ENCODE measurements around the gene SLC7A6.
A peak's percentile ranks its signal among the peaks of the same experiment; 100 is the strongest.
"Not testable (repeated sequence)": the region's sequence is repeated elsewhere in the genome, so short reads cannot be mapped to it uniquely, and the experiment has no call there.

The SLC7A6 gene

DNA sequence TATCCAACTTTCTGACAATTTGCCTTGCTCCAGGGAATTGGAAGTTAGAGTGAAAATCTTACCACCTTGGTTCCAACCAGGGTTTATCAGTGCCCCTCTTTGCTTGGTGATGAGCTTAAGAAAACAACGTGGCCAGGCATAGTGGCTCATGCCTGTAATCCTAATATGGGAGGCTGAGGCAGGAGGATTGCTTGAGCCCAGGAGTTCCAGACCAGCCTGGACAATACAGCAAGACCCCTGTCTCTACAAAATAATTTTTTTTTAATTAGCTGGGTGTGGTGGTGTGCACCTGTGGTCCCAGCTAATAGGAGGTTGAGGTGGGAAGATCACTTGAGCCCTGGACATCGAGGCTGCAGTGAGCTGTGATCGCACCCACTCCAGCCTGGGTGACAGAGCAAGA lies 21.4 kb downstream of the SLC7A6 start:
- no peak for DNase-seq

DNA sequence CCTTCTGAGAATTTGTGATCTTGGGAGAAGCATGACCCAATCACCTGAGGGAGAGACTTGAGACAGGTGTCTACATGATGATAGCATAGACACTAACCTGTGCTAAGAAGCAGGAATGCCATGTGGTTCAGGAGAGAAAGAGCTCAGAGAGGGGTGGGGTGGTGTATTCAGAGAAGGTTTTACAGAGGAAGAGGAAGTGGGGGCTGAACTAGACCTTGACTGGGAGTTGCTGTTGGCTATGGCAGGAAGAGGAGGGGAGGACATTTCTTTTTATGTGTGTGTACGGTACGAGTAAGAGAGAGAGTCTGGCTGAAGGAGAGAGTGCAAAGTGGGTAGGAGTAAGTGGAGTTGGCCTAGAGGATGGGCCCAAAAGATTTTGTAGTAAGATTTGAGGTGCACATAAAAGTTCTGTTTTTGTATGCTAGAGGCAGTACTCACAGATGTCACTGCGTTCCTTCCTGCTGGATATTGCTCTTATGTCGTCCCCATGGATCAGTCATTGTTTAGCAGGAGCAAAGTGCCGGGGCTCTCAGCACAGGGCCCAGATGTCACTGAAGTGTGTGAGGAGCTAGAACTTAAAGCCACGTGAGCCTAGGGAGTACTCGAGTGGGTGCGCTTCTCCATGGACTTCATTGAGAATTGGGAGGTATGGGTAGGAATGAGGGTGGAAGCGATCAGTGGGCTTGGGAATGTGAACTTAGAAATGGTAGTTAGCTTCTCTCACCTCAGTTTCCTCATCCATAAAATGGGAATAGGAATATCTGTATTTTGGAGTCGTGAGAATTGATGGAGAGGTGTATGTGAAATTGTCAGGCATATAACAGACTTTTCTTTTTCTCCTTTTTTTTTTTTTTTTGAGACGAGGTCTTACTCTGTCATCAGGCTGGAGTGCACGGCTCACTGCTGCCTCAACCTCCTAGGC lies 22.1 kb downstream of the SLC7A6 start:
- DNase-seq: no peak

DNA sequence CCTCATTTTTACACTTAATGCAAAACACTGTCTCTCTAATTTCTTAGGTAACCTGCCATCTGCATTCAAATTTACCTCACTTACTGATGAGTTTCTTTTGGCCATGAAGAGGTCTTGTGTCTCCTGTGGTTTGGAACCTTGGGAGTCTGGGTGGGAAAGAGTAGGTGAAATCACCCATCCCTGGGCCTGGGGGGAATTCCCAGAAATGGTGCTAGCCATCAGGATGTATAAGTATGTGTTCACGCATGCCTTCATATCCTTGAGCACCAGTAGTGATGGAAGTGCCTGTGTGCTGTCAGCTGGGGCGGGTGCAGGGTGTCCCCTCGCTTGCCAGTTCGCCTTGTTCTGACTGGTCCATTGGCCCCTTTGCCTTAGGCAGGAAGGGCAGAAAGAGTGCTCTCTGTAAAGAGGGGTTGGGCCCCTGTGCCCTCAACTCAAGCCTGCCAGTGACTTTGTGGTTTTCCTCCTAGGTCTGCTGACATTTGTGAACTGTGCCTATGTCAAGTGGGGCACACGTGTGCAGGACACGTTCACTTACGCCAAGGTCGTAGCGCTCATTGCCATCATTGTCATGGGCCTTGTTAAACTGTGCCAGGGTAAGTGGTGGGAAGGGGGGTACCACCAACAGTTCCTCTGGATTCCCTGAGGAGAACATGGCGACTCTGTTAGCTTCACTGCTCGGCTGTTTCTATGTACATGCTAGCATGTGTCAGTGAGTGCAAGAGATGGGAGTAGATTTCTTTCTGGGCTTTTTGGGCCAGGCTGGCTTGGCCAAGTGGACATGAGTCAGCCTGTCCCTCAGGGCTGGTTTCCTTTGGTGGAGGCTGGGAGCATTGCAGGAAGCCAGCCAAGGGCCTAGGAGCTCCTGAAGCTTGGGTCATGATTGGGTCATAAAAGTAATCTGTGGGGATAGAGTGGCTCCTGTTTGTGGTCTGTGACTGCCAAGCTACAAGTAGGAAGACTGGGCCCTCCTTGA lies 23.2 kb downstream of the SLC7A6 start:
- no peak for DNase-seq

DNA sequence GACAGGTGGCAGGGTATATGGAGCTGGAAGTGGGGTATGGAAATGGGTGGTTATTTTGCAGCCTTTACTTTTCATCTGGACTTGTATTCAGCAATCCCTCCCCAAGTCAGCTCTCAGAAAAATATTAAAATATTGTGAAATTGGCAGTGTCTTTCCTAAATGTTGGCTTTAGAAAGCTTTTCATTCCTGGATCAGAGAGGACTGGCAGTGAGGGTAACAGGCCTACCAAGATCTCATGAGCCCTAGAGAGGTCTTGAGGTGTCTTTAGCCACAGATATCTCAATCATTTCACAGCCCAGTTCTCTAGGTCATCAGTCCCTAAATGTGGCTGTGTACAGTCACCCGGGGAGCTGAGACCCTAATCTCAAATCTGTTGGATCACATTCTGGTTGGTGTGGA lies 23.9 kb downstream of the SLC7A6 start:
- no peak for DNase-seq

DNA sequence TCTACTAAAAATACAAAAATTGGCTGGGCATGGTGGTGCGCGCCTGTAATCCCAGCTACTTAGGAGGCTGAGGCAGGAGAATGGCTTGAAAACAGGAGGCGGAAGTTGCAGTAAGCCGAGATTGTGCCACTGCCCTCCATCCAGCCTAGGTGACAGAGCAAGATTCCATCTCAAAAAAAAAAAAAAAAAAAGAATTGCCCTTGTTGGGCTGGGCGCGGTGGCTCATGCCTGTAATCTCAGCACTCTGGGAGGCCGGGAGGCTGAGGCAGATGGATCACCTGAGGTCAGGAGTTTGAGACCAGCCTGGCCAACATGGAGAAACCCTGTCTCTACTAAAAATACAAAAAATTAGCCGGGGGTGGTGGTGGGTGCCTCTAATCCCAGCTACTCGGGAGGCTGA lies 24.5 kb downstream of the SLC7A6 start:
- not testable (repeated sequence) for DNase-seq

DNA sequence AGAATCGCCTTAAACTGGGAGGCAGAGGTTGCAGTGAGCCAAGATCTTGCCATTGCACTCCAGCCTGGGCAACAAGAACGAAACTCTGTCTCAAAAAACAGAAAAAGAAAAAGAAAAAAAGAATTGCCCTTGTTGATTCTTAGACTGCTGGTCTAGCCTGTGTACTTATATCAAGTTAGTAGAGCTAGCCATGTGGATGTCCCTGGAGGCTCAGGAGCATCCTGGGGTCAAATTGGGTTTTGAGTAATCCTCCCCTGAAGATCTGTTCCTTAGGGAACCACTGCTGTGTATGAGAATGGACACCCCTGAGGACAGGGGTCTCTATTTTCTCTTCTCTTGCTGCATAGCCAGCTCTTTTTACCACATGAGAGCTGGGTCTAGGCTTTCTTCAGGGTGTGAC lies 24.9 kb downstream of the SLC7A6 start:
- no peak for DNase-seq

DNA sequence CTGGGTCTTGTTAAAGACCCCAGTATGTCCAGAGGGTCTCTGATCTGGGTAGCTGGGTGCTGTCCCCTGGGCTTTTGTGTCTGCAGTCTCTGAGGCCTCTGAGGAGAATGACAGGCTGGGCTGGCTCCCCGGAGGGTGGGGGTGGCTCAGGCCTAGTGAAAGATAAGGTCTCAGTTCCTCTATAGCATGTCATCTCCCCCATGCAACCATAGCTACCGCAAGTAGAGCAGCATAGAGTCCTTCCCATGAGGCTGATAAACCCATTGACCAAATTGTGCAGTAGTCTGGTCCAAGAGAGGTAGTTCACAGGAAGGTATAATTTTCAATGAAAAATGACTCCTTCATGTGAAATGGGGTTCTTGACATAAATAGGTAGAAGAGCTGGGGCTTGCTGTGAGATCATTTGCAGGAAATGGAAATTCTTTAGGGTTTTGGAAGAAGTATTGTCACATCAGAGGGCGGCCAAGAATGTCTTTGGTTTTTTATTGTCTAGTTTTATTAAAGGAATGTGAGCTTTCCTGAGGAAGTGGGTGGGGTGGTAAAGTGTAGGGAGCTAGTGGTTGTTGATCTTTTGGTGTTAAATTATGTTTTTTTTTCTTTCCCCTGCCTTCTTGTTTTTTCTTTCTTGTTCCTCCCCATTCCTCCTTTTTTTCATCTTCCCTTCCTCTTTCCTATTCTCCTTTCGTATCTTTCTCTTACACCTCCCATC lies 25.4 kb downstream of the SLC7A6 start:
- DNase-seq: peak; percentile 84

DNA sequence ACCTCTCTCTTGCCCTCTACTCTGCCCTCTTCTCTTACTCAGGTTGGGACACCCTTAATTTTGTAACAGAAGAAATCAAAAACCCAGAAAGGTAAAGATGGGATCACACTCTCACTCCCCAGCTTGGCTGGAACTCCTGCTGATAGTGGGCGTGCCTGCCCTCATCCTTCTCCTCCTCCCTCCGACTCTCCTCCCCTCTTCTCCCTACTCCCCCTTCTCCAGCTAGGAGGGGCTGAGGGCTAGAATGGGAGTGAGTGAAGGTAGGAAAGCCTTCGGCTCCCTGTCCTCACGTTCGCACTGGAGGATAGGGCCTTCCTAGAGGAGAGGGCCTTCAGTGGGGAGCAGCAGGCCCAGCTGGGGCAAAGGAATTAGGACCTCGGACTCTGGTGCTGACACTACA lies 26.1 kb downstream of the SLC7A6 start:
- DNase-seq: no peak

DNA sequence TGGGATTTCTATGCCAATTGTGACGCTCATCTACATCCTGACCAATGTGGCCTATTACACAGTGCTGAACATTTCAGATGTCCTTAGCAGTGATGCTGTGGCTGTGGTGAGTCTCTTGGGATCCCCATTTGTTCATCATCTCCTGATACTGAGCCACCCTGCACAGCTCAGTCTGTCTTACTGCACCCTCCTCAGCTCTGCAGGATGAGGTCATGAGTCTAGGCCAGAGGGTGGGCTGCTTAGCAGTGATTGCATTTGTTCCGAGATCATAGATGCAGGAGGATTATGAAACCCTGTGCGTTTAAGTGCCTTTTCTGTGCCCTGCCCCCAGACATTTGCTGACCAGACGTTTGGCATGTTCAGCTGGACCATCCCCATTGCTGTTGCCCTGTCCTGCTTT lies 26.9 kb downstream of the SLC7A6 start:
- DNase-seq: no peak

DNA sequence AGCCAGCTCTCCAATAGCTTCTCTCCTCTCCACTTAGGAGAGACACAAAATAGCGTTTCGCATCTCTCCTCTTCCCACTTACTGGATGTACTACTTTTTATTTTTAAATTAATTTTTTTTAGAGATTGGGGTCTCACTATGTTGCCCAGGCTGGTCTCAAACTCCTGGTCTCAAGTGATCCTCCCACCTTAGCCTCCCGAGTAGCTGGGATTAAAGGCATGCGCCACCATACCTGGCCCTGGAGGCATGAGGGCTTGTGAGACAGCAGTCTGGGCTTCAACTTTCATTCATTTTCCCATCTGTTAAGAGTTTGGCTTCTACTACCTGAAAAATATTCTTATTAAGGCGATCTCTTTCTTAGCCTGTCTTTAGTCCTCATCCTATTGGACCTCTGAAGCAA lies 28.1 kb downstream of the SLC7A6 start:
- DNase-seq: no peak

DNA sequence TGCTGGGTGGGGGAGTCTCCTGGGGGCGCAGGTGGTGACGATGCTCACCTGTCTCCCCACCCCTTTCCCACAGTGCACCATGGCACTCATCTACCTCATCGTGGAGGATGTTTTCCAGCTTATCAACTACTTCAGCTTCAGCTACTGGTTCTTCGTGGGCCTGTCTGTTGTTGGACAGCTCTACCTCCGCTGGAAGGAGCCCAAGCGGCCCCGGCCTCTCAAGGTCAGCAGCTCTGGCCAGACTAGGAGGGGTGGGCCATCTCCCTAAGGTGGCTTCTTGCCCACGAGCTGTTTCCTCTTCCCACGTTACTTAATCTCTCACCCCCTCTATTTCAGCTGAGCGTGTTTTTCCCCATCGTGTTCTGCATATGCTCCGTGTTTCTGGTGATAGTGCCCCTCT lies 32.0 kb downstream of the SLC7A6 start:
- no peak for DNase-seq

DNA sequence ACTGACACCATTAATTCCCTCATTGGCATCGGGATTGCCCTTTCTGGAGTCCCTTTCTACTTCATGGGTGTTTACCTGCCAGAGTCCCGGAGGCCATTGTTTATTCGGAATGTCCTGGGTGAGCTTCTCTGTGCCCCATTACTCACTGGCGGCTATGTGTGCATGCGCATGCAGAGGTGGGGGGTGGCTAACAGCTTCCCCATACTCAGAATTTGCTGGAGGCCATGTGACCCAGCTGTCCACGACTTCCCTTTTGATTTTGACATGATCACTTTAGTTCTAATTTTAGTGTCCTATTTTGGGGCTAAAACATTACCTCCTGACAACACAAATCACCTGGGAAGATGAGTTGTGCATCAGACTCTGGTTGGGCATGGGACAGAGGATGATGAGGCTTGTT lies 32.4 kb downstream of the SLC7A6 start:
- DNase-seq: no peak

DNA sequence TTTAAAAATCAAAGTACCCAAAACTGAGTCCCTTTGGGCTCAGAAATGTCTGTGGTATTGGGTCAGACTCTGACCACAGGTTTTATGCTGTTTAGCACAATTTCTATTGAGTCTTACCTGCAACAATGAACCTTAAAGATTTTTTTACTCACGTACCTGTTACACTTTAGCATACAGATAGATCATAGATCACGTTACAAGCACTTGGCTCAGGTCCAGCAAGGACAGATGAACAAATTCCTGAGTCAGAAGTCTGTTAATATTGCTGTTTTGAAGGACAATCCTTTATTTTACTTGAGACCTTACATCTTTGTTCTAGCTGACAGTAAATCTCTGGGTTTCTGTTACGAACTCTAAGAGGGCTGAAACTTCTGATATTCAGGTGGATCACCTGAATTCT lies 33.6 kb downstream of the SLC7A6 start:
- no peak for DNase-seq

DNA sequence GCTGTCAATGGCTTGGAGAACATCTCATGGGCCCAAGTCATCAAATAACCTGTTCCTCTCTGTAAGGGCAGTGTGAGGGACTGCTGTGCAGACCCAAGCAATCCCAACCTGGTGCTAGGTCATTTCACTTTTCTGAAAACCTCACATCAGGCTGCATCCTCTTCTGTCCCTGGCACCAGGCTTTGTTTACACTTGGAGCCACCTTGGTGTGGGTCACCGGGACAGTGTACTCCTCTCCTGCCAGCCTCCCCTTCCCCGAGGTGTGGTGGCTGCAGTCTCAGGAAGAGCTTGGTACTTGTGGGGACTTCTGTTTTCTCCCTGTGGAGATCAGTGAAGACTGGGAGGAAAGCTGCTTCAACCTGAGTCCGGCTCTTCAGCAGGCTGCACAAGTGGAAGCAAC lies 34.0 kb downstream of the SLC7A6 start:
- no peak for DNase-seq

DNA sequence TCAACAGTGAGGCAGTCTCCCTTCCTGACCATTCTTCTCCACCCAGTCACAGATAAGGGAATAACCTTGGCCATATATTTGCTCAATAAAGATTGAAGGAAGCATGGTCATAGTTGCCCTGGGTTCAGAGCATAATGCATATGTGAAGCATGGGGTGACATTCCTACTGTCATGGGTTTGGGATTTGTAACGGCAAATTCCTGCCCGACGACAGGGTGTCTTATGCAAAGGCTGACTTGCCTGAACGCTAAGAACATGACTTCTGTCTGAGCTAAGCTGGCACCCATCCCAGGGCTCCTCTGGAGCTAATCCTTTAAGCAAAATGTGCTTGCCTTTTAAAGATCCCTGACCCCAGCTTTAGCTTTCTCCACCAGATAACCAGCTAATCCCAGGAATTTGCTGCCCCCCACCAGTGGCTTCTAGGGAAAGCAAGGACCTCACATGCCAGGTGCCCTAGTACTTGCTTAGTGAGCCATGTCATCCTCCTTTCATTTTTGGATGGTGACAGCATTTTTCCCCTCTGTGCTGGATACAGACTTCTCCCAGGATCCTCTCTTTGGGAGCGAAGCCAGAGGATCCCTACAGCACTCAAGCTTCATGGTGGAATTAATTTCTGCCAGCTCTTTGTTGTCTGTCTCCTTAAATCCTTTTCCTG lies 34.7 kb downstream of the SLC7A6 start:
- DNase-seq: no peak

DNA sequence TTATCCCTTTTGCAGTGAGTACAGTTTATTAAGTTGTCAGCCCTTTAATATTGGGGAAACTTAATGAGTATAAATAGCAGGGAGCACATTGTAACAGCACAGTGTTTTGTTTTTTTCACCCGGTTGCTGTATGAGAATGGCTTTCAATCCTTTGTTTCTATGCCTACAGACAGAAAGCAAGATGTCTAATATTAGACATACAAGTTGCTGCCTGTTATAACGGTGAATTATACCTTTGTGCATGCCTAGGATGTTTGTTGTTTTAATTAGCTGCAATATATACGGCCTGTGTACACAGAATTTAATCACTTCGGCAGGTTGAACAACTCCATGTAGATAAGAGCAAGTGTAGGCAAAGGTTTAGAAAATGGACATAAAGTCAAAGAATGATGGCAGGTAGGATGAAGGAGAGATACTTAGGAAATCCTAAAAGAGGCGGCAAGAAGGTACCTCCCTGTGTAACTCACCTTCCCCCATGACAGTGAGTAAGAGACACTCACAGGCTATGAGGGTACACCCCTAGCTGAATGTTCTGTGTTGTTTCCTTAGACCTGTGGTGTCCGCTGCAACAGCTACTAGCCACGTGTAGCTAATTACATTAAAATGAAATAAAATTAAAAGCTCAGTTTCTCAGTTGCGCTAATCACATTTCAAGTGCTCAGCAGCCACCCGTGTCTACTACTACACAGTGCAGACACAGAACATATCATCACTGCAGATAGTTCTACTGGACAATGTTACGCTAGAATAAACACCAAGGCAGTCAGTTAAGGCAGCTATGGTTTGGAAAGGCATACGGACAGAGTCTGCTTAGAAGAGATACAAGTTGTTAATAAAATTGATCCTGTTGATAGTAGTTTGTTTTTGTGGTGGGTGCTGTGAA lies 35.5 kb downstream of the SLC7A6 start:
- no peak for DNase-seq

DNA sequence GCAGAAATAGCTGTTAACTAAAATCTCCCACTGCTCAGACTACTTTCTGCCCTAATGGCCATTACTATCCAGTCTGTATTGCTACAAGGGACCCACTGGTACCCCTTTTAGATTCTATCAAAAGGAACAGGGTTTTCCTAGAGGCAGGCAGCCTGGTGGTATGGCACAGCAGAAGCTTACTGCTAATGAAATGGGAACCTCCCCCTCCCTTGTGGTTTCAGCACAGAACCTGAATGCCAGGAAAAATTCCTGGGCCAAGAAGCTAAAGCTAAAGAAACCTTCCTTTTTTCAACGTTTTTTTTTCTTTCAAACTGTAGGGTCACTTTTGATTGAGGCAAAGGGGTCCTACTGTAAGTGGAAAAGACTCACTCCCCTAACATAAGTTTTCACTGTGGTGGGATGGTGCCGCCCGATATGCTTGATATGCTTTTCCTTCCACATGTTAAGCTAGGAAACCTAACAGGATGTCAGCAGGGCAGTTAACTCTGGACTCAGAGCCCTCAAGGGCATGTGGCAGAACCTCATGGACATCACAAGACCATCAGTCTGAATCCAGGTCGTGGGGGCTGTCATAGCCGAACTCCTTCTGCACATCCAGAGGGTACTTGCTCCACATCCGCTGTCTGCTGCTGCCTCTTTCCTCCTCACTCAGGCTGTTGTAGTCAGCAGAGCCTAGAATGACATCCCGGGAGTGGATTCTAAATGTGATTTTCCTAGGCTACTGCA lies 36.6 kb downstream of the SLC7A6 start:
- no peak for DNase-seq

DNA sequence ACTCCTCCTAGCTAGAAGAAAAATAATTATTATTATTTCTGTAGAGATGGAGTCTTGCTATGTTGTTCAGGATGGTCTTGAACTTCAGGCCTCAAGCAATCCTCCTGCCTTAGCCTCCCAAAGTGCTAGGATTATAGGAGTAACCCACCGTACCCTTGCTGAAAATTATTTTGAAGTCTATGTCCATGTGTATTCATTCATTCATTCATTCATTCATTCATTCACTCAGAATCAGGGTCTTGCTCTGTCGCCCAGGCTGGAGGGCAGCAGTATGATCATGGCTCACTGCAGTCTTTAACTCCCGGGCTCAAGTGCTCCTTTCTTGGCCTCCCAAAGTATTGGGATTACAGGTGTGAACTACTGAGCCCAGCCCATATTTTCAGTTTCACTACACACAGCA lies 42.3 kb downstream of the SLC7A6 start:
- no peak for DNase-seq

DNA sequence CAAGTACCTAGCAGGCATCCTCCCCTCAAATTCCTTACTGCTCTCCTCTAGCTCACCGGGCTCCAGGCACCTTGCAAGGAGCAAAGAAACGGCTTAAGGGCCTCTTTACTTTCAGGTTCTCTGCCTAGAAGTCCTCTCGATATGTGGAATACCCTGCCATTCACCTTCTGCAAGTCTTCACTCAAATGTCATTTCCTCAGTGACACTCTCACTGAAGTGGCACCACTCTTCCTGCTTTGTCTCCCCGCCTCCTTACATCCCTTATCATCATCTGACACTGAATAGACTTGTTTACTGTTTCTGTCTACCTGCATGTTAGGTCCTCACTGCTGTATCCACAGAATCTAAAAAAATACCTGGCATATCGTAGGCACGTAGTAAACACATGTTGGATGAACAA lies 45.5 kb downstream of the SLC7A6 start:
- DNase-seq: peak; percentile 37

DNA sequence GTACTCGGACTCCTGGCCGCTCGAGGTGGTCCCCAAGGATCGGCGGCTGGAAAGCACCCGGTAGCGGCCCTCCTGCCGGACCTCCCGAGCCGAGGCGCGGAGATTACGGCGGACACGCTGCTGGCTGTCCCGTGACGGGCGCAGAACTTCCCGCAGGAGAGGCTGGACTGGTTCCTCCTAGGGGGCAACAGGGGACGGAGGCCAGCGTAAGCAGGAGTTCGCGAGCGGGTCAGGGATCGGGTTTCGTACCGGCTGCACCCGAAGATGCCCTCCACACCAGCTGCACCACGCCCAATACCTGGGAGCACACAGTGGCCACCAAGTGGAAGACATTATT lies 46.1 kb downstream of the SLC7A6 start:
- DNase-seq: no peak
